Activated CD4-positive, alpha-beta memory T cell treated with anti-CD3 and anti-CD28 coated beads, Interleukin-2, amount 10 ng/mL, durations not matched to agents 7 days and 5 days (primary cell): ENCODE measurements around the gene UCN. TPM values are rescaled to one million over a fixed set of nuclear protein-coding genes. Genes with fewer than 3 reads are reported as not detected.
"Not testable (repeated sequence)": the region's sequence is repeated elsewhere in the genome, so short reads cannot be mapped to it uniquely, and the experiment has no call there.

Source experiments
- CTCF ChIA-PET: fragments of 350-600 bp; sonication (Branson Sonifier 250); formaldehyde crosslinking; loops from one replicate; lab custom pipeline; 2021; ENCODE audit warnings: antibody characterized with exemption, inconsistent platforms; lab: Charles Lee
- POLR2A ChIA-PET: fragments of 350-600 bp; sonication (Branson Sonifier 250); formaldehyde crosslinking; loops from one replicate; lab custom pipeline; 2021; ENCODE audit warnings: antibody characterized with exemption; lab: Charles Lee
- DNase-seq: peaks from one replicate; pipeline ENCODE4 v3.0.0-alpha.2; 2020
- H3K27ac Mint-ChIP-seq: one replicate; pipeline ENCODE4 v1.8.0; 2021; ENCODE audit warnings: mild to moderate bottlenecking, mixed read lengths
- H3K27me3 Mint-ChIP-seq: one replicate; pipeline ENCODE4 v1.8.0; 2021; ENCODE audit warnings: mixed read lengths
- H3K36me3 Mint-ChIP-seq: one replicate; pipeline ENCODE4 v1.8.0; 2021; ENCODE audit warnings: low read depth, mixed read lengths
- H3K4me1 Mint-ChIP-seq: one replicate; pipeline ENCODE4 v1.8.0; 2021; ENCODE audit warnings: mixed read lengths
- H3K4me3 Mint-ChIP-seq: one replicate; pipeline ENCODE4 v1.8.0; 2021; ENCODE audit warnings: mild to moderate bottlenecking, mixed read lengths
- H3K9me3 Mint-ChIP-seq: one replicate; pipeline ENCODE4 v1.8.0; 2021; ENCODE audit warnings: mixed read lengths
- total RNA-seq, 2 experiments: library from RNA; stranded (reverse); gene quantifications; one replicate each; pipeline ENCODE4 v1.2.3, GENCODE V29; 2021

The UCN gene
- total RNA-seq, 2 experiments from 2014 or later: 2.2 to 3.0 TPM

- CTCF ChIA-PET: interaction anchor here (1.1 to 5.9 kb wide), 6 partner anchors 25 to 405 kb away, joined by 3 to 75 read pairs (median 6); no protein-coding TSS in a partner anchor
Observed at GRCh38 chr2:27278010-27278409, 30.2 kb downstream of the UCN start.

GRCh38 chr2:27275211-27276150, 32.8 kb downstream of the UCN start, which contains the start of gene DNAJC5G:
Gene DNAJC5G (plus strand): TSS chr2:27275433. CDS start chr2:27276729, 1,296 bp downstream.
- Mint-ChIP-seq H3K9me3 (no peaks in the 10 kb centered on the region), H3K27ac (no peak within 1 kb of the TSS), H3K4me1 (peaks cover 14% of the 10 kb centered on the region), H3K4me3 (no peak within 1 kb of the TSS), H3K36me3 (no peaks in the 10 kb centered on the region), H3K27me3 (peaks cover 28% of the 10 kb centered on the region)
- ChIA-PET POLR2A (interaction anchor here (0.5 to 1.3 kb wide), 2 partner anchors 11 to 294 kb away, joined by 3 to 5 read pairs; no protein-coding TSS in a partner anchor), CTCF (interaction anchor here (0.7 kb wide), 2 partner anchors 28 to 106 kb away, joined by 3 read pairs; no protein-coding TSS in a partner anchor)
- no peak for DNase-seq

More at GRCh38 chr2:27278010-27278409, 30.2 kb downstream of the UCN start:
- Mint-ChIP-seq H3K4me1 (peaks cover 15% of the 10 kb centered on the region), H3K27ac (no peak overlapping the region), H3K9me3 (no peaks in the 10 kb centered on the region), H3K36me3 (no peaks in the 10 kb centered on the region), H3K27me3 (peaks cover 35% of the 10 kb centered on the region), H3K4me3 (no peak overlapping the region)
- POLR2A ChIA-PET: interaction anchor here (1.2 kb wide), 1 partner anchor 13 kb away, joined by 3 read pairs; no protein-coding TSS in a partner anchor
- DNase-seq: no peak

- CTCF ChIA-PET: interaction anchor here (0.9 to 2.3 kb wide), 6 partner anchors 9 to 311 kb away, joined by 3 to 9 read pairs (median 4); partner anchors contain the start of genes SLC30A3 and TRIM54
- not testable (repeated sequence) for H3K27ac Mint-ChIP-seq, H3K36me3 Mint-ChIP-seq, H3K4me1 Mint-ChIP-seq, H3K4me3 Mint-ChIP-seq, H3K9me3 Mint-ChIP-seq, DNase-seq
- peaks cover 33% of the 10 kb centered on the region for H3K27me3 Mint-ChIP-seq
- POLR2A ChIA-PET: interaction anchor here (1.4 kb wide), 1 partner anchor 14 kb away, joined by 3 read pairs; no protein-coding TSS in a partner anchor
Observed at GRCh38 chr2:27272537-27273522, 35.4 kb downstream of the UCN start.

- Mint-ChIP-seq H3K27me3 (peaks cover 28% of the 10 kb centered on the region), H3K36me3 (no peaks in the 10 kb centered on the region), H3K9me3 (no peaks in the 10 kb centered on the region), H3K27ac (no peak overlapping the region), H3K4me3 (no peak overlapping the region), H3K4me1 (peaks cover 5% of the 10 kb centered on the region)
- CTCF ChIA-PET: interaction anchor here (0.9 to 2.5 kb wide), 7 partner anchors 8 to 170 kb away, joined by 3 to 19 read pairs (median 5); partner anchors contain the start of genes SLC30A3 and TRIM54
- POLR2A ChIA-PET: interaction anchor here (1.1 to 1.4 kb wide), 2 partner anchors 13 to 31 kb away, joined by 3 read pairs; no protein-coding TSS in a partner anchor
- no peak for DNase-seq
Observed at GRCh38 chr2:27271631-27272340, 36.5 kb downstream of the UCN start.

GRCh38 chr2:27270670-27271069, 37.6 kb downstream of the UCN start:
- H3K9me3 Mint-ChIP-seq: no peaks in the 10 kb centered on the region
- CTCF ChIA-PET: interaction anchor here (0.6 to 2.5 kb wide), 3 partner anchors 9 to 125 kb away, joined by 3 to 19 read pairs (median 5); no protein-coding TSS in a partner anchor
- H3K27me3 Mint-ChIP-seq: peaks cover 27% of the 10 kb centered on the region
- DNase-seq: no peak
- no peak overlapping the region for H3K27ac Mint-ChIP-seq
- POLR2A ChIA-PET: interaction anchor here (1.1 kb wide), 1 partner anchor 30 kb away, joined by 3 read pairs; no protein-coding TSS in a partner anchor
- no peak overlapping the region for H3K4me3 Mint-ChIP-seq
- H3K4me1 Mint-ChIP-seq: peaks cover 5% of the 10 kb centered on the region
- H3K36me3 Mint-ChIP-seq: no peaks in the 10 kb centered on the region

GRCh38 chr2:27270131-27270530, 38.1 kb downstream of the UCN start:
- Mint-ChIP-seq H3K27ac (no peak overlapping the region), H3K36me3 (no peaks in the 10 kb centered on the region), H3K4me3 (no peak overlapping the region), H3K4me1 (peaks cover 10% of the 10 kb centered on the region), H3K9me3 (no peaks in the 10 kb centered on the region), H3K27me3 (peaks cover 27% of the 10 kb centered on the region)
- no peak for DNase-seq
- POLR2A ChIA-PET: no interaction called here
- CTCF ChIA-PET: interaction anchor here (0.6 to 2.5 kb wide), 3 partner anchors 9 to 125 kb away, joined by 3 to 19 read pairs (median 5); no protein-coding TSS in a partner anchor

GRCh38 chr2:27268296-27268695, 39.9 kb downstream of the UCN start:
- H3K4me1 Mint-ChIP-seq: peaks cover 24% of the 10 kb centered on the region
- POLR2A ChIA-PET, H3K9me3 Mint-ChIP-seq, H3K36me3 Mint-ChIP-seq, CTCF ChIA-PET, H3K27ac Mint-ChIP-seq, H3K4me3 Mint-ChIP-seq, DNase-seq: not testable (repeated sequence)
- peaks cover 35% of the 10 kb centered on the region for H3K27me3 Mint-ChIP-seq

- POLR2A ChIA-PET: interaction anchor here (0.9 to 1.9 kb wide), 5 partner anchors 11 to 27 kb away, joined by 3 to 5 read pairs (median 3); no protein-coding TSS in a partner anchor
- H3K27ac Mint-ChIP-seq: no peak overlapping the region
- CTCF ChIA-PET: interaction anchor here (0.9 to 5.6 kb wide), 8 partner anchors 15 to 108 kb away, joined by 3 to 38 read pairs (median 3); partner anchors contain the start of gene TRIM54
Observed at GRCh38 chr2:27265536-27265870, 42.7 kb downstream of the UCN start.

GRCh38 chr2:27264753-27265535, 43.3 kb downstream of the UCN start:
- peaks cover 46% of the 10 kb centered on the region for H3K27me3 Mint-ChIP-seq
- ChIA-PET POLR2A (interaction anchor here (0.9 to 1.9 kb wide), 6 partner anchors 11 to 50 kb away, joined by 3 to 5 read pairs (median 3); no protein-coding TSS in a partner anchor), CTCF (interaction anchor here (0.9 to 5.6 kb wide), 10 partner anchors 8 to 109 kb away, joined by 3 to 38 read pairs (median 3); partner anchors contain the start of gene TRIM54)
- DNase-seq: peak; percentile 47
- H3K4me3 Mint-ChIP-seq: peak overlapping the region; percentile 50
- peaks cover 34% of the 10 kb centered on the region for H3K4me1 Mint-ChIP-seq
- no peaks in the 10 kb centered on the region for H3K36me3 Mint-ChIP-seq
- H3K27ac Mint-ChIP-seq: no peak overlapping the region
- H3K9me3 Mint-ChIP-seq: no peaks in the 10 kb centered on the region

More at GRCh38 chr2:27265536-27265870, 42.7 kb downstream of the UCN start:
- Mint-ChIP-seq H3K27me3 (peaks cover 44% of the 10 kb centered on the region), H3K9me3 (no peaks in the 10 kb centered on the region), H3K36me3 (no peaks in the 10 kb centered on the region), H3K4me1 (peaks cover 34% of the 10 kb centered on the region), H3K4me3 (peak overlapping the region; percentile 25)
- DNase-seq: no peak

GRCh38 chr2:27264253-27264752, 43.9 kb downstream of the UCN start:
- CTCF ChIA-PET: interaction anchor here (1.3 to 5.6 kb wide), 6 partner anchors 8 to 105 kb away, joined by 3 to 38 read pairs (median 5); partner anchors contain the start of gene TRIM54
- H3K36me3 Mint-ChIP-seq: no peaks in the 10 kb centered on the region
- H3K9me3 Mint-ChIP-seq: no peaks in the 10 kb centered on the region
- H3K27me3 Mint-ChIP-seq: peaks cover 43% of the 10 kb centered on the region
- no peak for DNase-seq
- peaks cover 34% of the 10 kb centered on the region for H3K4me1 Mint-ChIP-seq
- H3K4me3 Mint-ChIP-seq: peak overlapping the region; percentile 78
- H3K27ac Mint-ChIP-seq: no peak overlapping the region
- POLR2A ChIA-PET: interaction anchor here (1.1 to 1.9 kb wide), 4 partner anchors 12 to 50 kb away, joined by 3 to 5 read pairs (median 4); partner anchors contain the start of gene TRIM54
